Endodermal cell (in vitro differentiated cells): ENCODE data around the gene RPAP3. TPM values are rescaled to one million over a fixed set of nuclear protein-coding genes. Genes with fewer than 3 reads are reported as not detected.

Source experiments
- DNase-seq: peaks from one replicate; pipeline ENCODE4 v3.0.0-alpha.2; 2017
- H3K27ac ChIP-seq: 2 replicates; pipeline ENCODE4 v1.5.1; 2013; ENCODE audit warnings: mild to moderate bottlenecking, low read depth, low read length, moderate library complexity
- H3K27me3 ChIP-seq: 2 replicates; pipeline ENCODE4 v1.6.1; 2013; ENCODE audit warnings: mild to moderate bottlenecking, low read length, moderate library complexity; ENCODE audit not compliant: insufficient read depth, control insufficient read depth, poor library complexity, severe bottlenecking
- H3K36me3 ChIP-seq: 2 replicates; pipeline ENCODE4 v1.7.0; 2013; ENCODE audit warnings: mild to moderate bottlenecking, low read length, moderate library complexity; ENCODE audit not compliant: control insufficient read depth, insufficient read depth
- H3K4me1 ChIP-seq: one replicate; pipeline ENCODE4 v1.7.0; 2013; ENCODE audit warnings: low read length; ENCODE audit not compliant: control insufficient read depth, insufficient read depth
- H3K4me3 ChIP-seq: 2 replicates; pipeline ENCODE4 v1.5.1; 2013; ENCODE audit warnings: mild to moderate bottlenecking, low read length, moderate library complexity
- H3K9ac ChIP-seq: 2 replicates; pipeline ENCODE4 v1.6.1; 2013; ENCODE audit warnings: mild to moderate bottlenecking, low read length, moderate library complexity; ENCODE audit not compliant: poor library complexity, severe bottlenecking; ENCODE audit errors: extremely low read depth
- H3K9me3 ChIP-seq: 2 replicates; pipeline ENCODE4 v1.6.1; 2013; ENCODE audit warnings: mild to moderate bottlenecking, low read length, moderate library complexity; ENCODE audit not compliant: control insufficient read depth
- H3K27ac Mint-ChIP-seq: 2 replicates; pipeline ENCODE4 v1.8.0; 2020; ENCODE audit warnings: mixed read lengths
- H3K27me3 Mint-ChIP-seq: 2 replicates; pipeline ENCODE4 v1.8.0; 2021; ENCODE audit warnings: mild to moderate bottlenecking, mixed read lengths; ENCODE audit not compliant: insufficient read depth
- H3K36me3 Mint-ChIP-seq: 2 replicates; pipeline ENCODE4 v1.8.0; 2020; ENCODE audit warnings: low read depth, mixed read lengths
- H3K4me1 Mint-ChIP-seq: 2 replicates; pipeline ENCODE4 v1.8.0; 2020; ENCODE audit warnings: mixed read lengths
- H3K4me3 Mint-ChIP-seq: 2 replicates; pipeline ENCODE4 v1.8.0; 2020; ENCODE audit warnings: mild to moderate bottlenecking, moderate library complexity, mixed read lengths
- H3K9me3 Mint-ChIP-seq: 2 replicates; pipeline ENCODE4 v1.8.0; 2020; ENCODE audit warnings: mild to moderate bottlenecking, mixed read lengths
- CTCF ChIP-seq: fragments of 200-600 bp; sonication (generic); conservative IDR thresholded peaks from 2 replicates; pipeline ENCODE4 v1.5.0; 2021; ENCODE audit warnings: antibody characterized with exemption, mild to moderate bottlenecking
- WGBS, 2 experiments: methylation state at CpG; one replicate each; pipeline versions ENCODE4 v1.1.5 to v1.1.7; 2013; ENCODE audit warnings: missing lambda C conversion rate in 2 of 2, mixed read lengths in 1 of 2; ENCODE audit not compliant: insufficient coverage in 1 of 2, insufficient read length in 1 of 2; 5-methylcytosine and 5-hydroxymethylcytosine counted together
- total RNA-seq, 2 donors: library from RNA; stranded (reverse); fragmentation: NEBNext Ultra II Directional in 1 of 2; extraction: Animal tissue kit (Norgen Biotek cat#: 25700) in 1 of 2; gene quantifications; 2 replicates in 1 of 2; 3 replicates in 1 of 2; pipeline ENCODE4 v1.2.1, GENCODE V29; 2021

Gene RPAP3
- total RNA-seq, 2 donors from 2014 or later = 52.0 to 56.9 TPM

GRCh38 chr12:47652521-47653234, 53.2 kb downstream of the RPAP3 start:
- no peak overlapping the region for H3K4me3 ChIP-seq
- Mint-ChIP-seq H3K4me1 (peaks cover 19% of the 10 kb centered on the region), H3K27me3 (no peaks in the 10 kb centered on the region), H3K27ac (peak overlapping the region; percentile 38), H3K36me3 (peaks cover 6% of the 10 kb centered on the region), H3K4me3 (no peak overlapping the region), H3K9me3 (no peaks in the 10 kb centered on the region)
- 53 to 71% methylated on average over 2 to 4 of the region's 4 CpGs for WGBS, 2 experiments
- peaks cover 8% of the 10 kb centered on the region for H3K4me1 ChIP-seq
- H3K9me3 ChIP-seq = no peaks in the 10 kb centered on the region
- H3K9ac ChIP-seq = no peak overlapping the region
- no peak overlapping the region for H3K27ac ChIP-seq
- TF ChIP-seq CTCF = no peak
- DNase-seq = peak; percentile 74
- H3K36me3 ChIP-seq = peaks cover 7% of the 10 kb centered on the region
- H3K27me3 ChIP-seq = no peaks in the 10 kb centered on the region

GRCh38 chr12:47651368-47652254, 54.2 kb downstream of the RPAP3 start:
- Mint-ChIP-seq H3K27ac (no peak overlapping the region), H3K27me3 (no peaks in the 10 kb centered on the region), H3K36me3 (peaks cover 10% of the 10 kb centered on the region), H3K4me1 (peaks cover 24% of the 10 kb centered on the region), H3K4me3 (no peak overlapping the region), H3K9me3 (no peaks in the 10 kb centered on the region)
- Histone ChIP-seq H3K9me3 (no peaks in the 10 kb centered on the region), H3K4me1 (peaks cover 8% of the 10 kb centered on the region), H3K27me3 (no peaks in the 10 kb centered on the region), H3K4me3 (no peak overlapping the region), H3K27ac (no peak overlapping the region), H3K36me3 (peaks cover 7% of the 10 kb centered on the region), H3K9ac (no peak overlapping the region)
- peak; percentile 82 for DNase-seq
- 71 to 78% methylated on average over 9 to 12 of the region's 12 CpGs for WGBS, 2 experiments
- peak; percentile 78 for TF ChIP-seq CTCF

- no peaks in the 10 kb centered on the region for H3K27me3 Mint-ChIP-seq
- no peak overlapping the region for H3K4me3 Mint-ChIP-seq
Observed at GRCh38 chr12:47650469-47650868, 55.4 kb downstream of the RPAP3 start.

More at GRCh38 chr12:47650469-47650868, 55.4 kb downstream of the RPAP3 start:
- Mint-ChIP-seq H3K4me1 (peaks cover 24% of the 10 kb centered on the region), H3K36me3 (peaks cover 18% of the 10 kb centered on the region), H3K27ac (no peak overlapping the region), H3K9me3 (no peaks in the 10 kb centered on the region)
- Histone ChIP-seq H3K9me3 (peaks cover 4% of the 10 kb centered on the region), H3K4me3 (no peak overlapping the region), H3K9ac (no peak overlapping the region), H3K36me3 (peaks cover 13% of the 10 kb centered on the region), H3K4me1 (peaks cover 8% of the 10 kb centered on the region), H3K27me3 (no peaks in the 10 kb centered on the region), H3K27ac (no peak overlapping the region)
- 100% methylated on average over 1 of the region's 1 CpG for WGBS, 2 experiments
- no peak for TF ChIP-seq CTCF
- DNase-seq = no peak
